B cell (primary cell): Measurements from ENCODE around the gene SLC2A9. TPM values are rescaled to one million over a fixed set of nuclear protein-coding genes. Genes with fewer than 3 reads are reported as not detected.

Source experiments
- ATAC-seq: fragments of 200-7000 bp; cut with Tn5 transposase; one replicate; pipeline ENCODE4 v1.10.0; 2021; ENCODE audit warnings: low read depth, mild to moderate bottlenecking, moderate number of reproducible peaks, moderate library complexity
- CTCF ChIA-PET: fragments of 350-600 bp; sonication (Branson Sonifier 250); formaldehyde crosslinking; loops from one replicate; lab custom pipeline; 2021; ENCODE audit warnings: antibody characterized with exemption, inconsistent platforms; lab: Charles Lee
- POLR2A ChIA-PET: fragments of 350-600 bp; sonication (Branson Sonifier 250); formaldehyde crosslinking; loops from one replicate; lab custom pipeline; 2021; ENCODE audit warnings: antibody characterized with exemption; lab: Charles Lee
- DNase-seq: peaks from one replicate; pipeline ENCODE4 v3.0.0; 2013
- H2AFZ ChIP-seq: 2 replicates; pipeline ENCODE4 v1.6.1; 2012; ENCODE audit warnings: mild to moderate bottlenecking, low read depth, low read length; ENCODE audit not compliant: insufficient read depth, poor library complexity, severe bottlenecking
- H3K27ac ChIP-seq, 2 donors: 1 replicate in 1 of 2; 2 replicates in 1 of 2; pipeline ENCODE4 v1.5.1; 2012 to 2013; ENCODE audit warnings: low read length in 2 of 2, mild to moderate bottlenecking in 2 of 2, moderate library complexity in 1 of 2
- H3K27me3 ChIP-seq, 4 experiments: fragments of 200-600 bp in 1 of 4; sonication (generic) in 1 of 4; replicated peaks in 1 of 4; 1 replicate in 2 of 4; 2 replicates in 2 of 4; pipeline versions ENCODE4 v1.6.1 to v1.7.0; 2013 to 2016; ENCODE audit warnings: low read length in 3 of 4, mild to moderate bottlenecking in 2 of 4, mixed read lengths in 1 of 4, moderate library complexity in 1 of 4; ENCODE audit not compliant: insufficient read depth in 4 of 4, control insufficient read depth in 3 of 4; ENCODE audit errors: control extremely low read depth in 1 of 4
- H3K36me3 ChIP-seq, 2 experiments: replicated peaks in 1 of 2; 1 replicate in 1 of 2; 2 replicates in 1 of 2; pipeline versions ENCODE4 v1.6.1 to v1.7.1; 2013; ENCODE audit warnings: low read length in 1 of 2; ENCODE audit not compliant: insufficient read depth in 2 of 2, control insufficient read depth in 1 of 2; ENCODE audit errors: control extremely low read depth in 1 of 2, extremely low read depth in 1 of 2
- H3K4me1 ChIP-seq, 2 donors: fragments of 200-600 bp in 1 of 2; sonication (generic) in 1 of 2; 1 replicate in 1 of 2; 2 replicates in 1 of 2; pipeline versions ENCODE4 v1.5.1 to v1.6.1; 2013 to 2017; ENCODE audit warnings: low read length in 2 of 2; ENCODE audit not compliant: control insufficient read depth in 2 of 2, insufficient read depth in 2 of 2
- H3K4me2 ChIP-seq: replicated peaks from 2 replicates; pipeline ENCODE3; 2012; ENCODE audit warnings: mild to moderate bottlenecking, low read depth, low read length; ENCODE audit not compliant: poor library complexity, severe bottlenecking
- H3K4me3 ChIP-seq, 5 experiments: fragments of 200-600 bp in 1 of 5; sonication (generic) in 1 of 5; 1 replicate in 3 of 5; 2 replicates in 2 of 5; pipeline versions ENCODE4 v1.5.1 to v1.7.0; 2011 to 2016; ENCODE audit warnings: low read length in 4 of 5, mild to moderate bottlenecking in 4 of 5, low read depth in 2 of 5, control low read depth in 1 of 5, moderate library complexity in 1 of 5; ENCODE audit not compliant: insufficient read depth in 1 of 5; ENCODE audit errors: control extremely low read depth in 1 of 5, extremely low read depth in 1 of 5
- H3K79me2 ChIP-seq: fragments of 200-600 bp; sonication (generic); one replicate; pipeline ENCODE4 v1.6.0; 2016; ENCODE audit warnings: low read length; ENCODE audit not compliant: control insufficient read depth, insufficient read depth
- H3K9ac ChIP-seq: fragments of 200-600 bp; sonication (generic); 2 replicates; pipeline ENCODE4 v1.6.1; 2017; ENCODE audit warnings: mild to moderate bottlenecking, low read length, moderate library complexity
- H3K9me3 ChIP-seq, 3 donors: one replicate each; pipeline versions ENCODE4 v1.6.1 to v1.7.1; 2013; ENCODE audit warnings: low read length in 2 of 3; ENCODE audit not compliant: control insufficient read depth in 2 of 3, insufficient read depth in 1 of 3; ENCODE audit errors: control extremely low read depth in 1 of 3
- H4K20me1 ChIP-seq: 2 replicates; pipeline ENCODE4 v1.6.0; 2012; ENCODE audit warnings: mild to moderate bottlenecking, low read length; ENCODE audit not compliant: insufficient read depth, control insufficient read depth, poor library complexity, severe bottlenecking
- H3K27ac Mint-ChIP-seq: one replicate; pipeline ENCODE4 v1.8.0; 2021; ENCODE audit warnings: mixed read lengths
- H3K27me3 Mint-ChIP-seq: one replicate; pipeline ENCODE4 v1.8.0; 2021; ENCODE audit warnings: mixed read lengths
- H3K4me1 Mint-ChIP-seq: one replicate; pipeline ENCODE4 v1.8.0; 2021; ENCODE audit warnings: mixed read lengths
- H3K4me3 Mint-ChIP-seq: one replicate; pipeline ENCODE4 v1.8.0; 2021; ENCODE audit warnings: mixed read lengths
- H3K9me3 Mint-ChIP-seq: one replicate; pipeline ENCODE4 v1.8.0; 2022; ENCODE audit warnings: mixed read lengths; ENCODE audit not compliant: insufficient read depth
- EZH2 ChIP-seq: IDR thresholded peaks from 2 replicates; pipeline ENCODE4 v1.6.1; 2012; ENCODE audit warnings: borderline replicate concordance, low read depth, mild to moderate bottlenecking, moderate library complexity, low read length; ENCODE audit not compliant: insufficient read depth, poor library complexity, severe bottlenecking
- WGBS: methylation state at CpG from one replicate; pipeline ENCODE4 v1.1.5; 2013; ENCODE audit warnings: missing lambda C conversion rate; ENCODE audit not compliant: insufficient coverage; 5-methylcytosine and 5-hydroxymethylcytosine counted together
- intact Hi-C: fragments of 100-400 bp; cut with micrococcal nuclease; formaldehyde crosslinking; loops from one replicate; pipeline ENCODE4 v1.10.0; 2022
- polyA plus RNA-seq: library from polyadenylated mRNA; depleted of rRNA; stranded (reverse); fragments of >200 nt; gene quantifications from 2 replicates; pipeline ENCODE4 v1.2.3, GENCODE V29; 2012
- total RNA-seq, 2 donors: library from RNA; stranded (reverse); fragments of 120-200 nt in 1 of 2; gene quantifications; 1 replicate in 1 of 2; 2 replicates in 1 of 2; pipeline versions ENCODE4 v1.2.3 to v1.2.4, GENCODE V29; 2013 to 2022
- TF ChIP-seq, protein P1 (sequence below): fragments of 200-600 bp; IDR thresholded peaks from one replicate; pipeline ENCODE4 v1.8.0; 2022; ENCODE audit warnings: antibody characterized with exemption, mild to moderate bottlenecking

SLC2A9 gene
- total and polyA plus RNA-seq, 2 donors (not counting 1 experiment from before 2014, with no cell fraction given) = 0.89 to 2.1 TPM

DNA sequence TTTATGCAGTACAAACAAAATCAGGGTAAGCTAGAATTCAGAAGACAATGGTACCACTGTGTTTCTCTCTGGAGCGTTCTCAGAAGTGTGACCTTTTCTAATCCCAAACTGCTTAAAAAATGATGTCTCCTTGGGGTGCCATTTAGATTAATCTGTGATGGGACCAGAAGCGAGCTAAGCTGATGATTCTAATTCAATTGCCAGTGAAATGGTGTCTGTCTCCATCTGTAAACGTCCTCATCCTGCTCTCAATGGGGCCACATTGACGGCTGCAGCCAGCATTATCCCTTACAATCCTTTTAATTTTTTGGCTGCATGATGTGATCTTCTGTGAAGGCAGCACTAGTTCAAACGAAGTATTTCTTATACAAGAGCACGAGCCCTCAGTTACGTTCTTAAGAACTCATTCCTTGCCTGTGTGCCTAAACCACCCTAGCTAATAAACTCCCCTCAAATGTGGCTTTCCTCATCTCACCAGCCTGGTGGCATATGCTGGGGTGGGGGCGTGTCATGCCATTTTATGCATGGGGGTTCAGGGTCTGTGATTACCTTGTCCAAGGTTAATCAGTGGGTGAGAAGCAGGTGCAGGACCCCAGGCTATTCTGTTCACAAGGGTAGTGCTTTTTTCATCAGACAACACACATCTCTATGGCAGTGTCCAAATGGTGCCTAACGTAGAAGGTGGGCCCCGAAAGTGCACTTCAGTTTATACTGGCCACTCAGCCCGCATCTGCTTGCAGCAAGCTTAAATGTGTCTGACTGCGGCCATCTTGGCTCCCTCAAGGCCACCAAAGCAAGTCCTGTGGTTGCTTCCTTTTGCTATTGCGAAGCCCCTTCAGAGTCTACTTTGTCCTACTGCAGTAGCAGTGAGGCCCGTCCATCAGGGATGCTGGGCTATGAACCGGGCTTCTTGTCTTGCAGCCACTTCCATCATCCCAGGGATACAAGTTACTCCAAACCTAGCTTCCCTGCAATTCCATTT, 45.7 kb upstream of the SLC2A9 start:
- Histone ChIP-seq H4K20me1 (no peaks in the 10 kb centered on the region), H3K79me2 (no peaks in the 10 kb centered on the region), H3K9ac (no peak overlapping the region), H3K4me2 (no peak overlapping the region), H3K36me3 (peaks cover 0 to 26% of the 10 kb centered on the region in 2 experiments), H3K9me3 (no peaks in the 10 kb centered on the region), H2AFZ (no peak overlapping the region), H3K27ac (no peak overlapping the region), H3K4me1 (no peaks in the 10 kb centered on the region), H3K4me3 (no peak overlapping the region), H3K27me3 (no peaks in the 10 kb centered on the region)
- H3K27ac Mint-ChIP-seq = no peak overlapping the region
- 96% methylated on average over 10 of the region's 15 CpGs for WGBS
- intact Hi-C loops = no loop called here
- H3K9me3 Mint-ChIP-seq = no peaks in the 10 kb centered on the region
- POLR2A ChIA-PET = interaction anchor here (0.5 kb wide), 1 partner anchor 350 kb away, joined by 5 read pairs; no protein-coding TSS in a partner anchor
- no peak for ATAC-seq
- no peak overlapping the region for H3K4me3 Mint-ChIP-seq
- no peaks in the 10 kb centered on the region for H3K4me1 Mint-ChIP-seq
- CTCF ChIA-PET = no interaction called here
- no peaks in the 10 kb centered on the region for H3K27me3 Mint-ChIP-seq
- no peak for TF ChIP-seq EZH2
- TF ChIP-seq, protein P1, sequence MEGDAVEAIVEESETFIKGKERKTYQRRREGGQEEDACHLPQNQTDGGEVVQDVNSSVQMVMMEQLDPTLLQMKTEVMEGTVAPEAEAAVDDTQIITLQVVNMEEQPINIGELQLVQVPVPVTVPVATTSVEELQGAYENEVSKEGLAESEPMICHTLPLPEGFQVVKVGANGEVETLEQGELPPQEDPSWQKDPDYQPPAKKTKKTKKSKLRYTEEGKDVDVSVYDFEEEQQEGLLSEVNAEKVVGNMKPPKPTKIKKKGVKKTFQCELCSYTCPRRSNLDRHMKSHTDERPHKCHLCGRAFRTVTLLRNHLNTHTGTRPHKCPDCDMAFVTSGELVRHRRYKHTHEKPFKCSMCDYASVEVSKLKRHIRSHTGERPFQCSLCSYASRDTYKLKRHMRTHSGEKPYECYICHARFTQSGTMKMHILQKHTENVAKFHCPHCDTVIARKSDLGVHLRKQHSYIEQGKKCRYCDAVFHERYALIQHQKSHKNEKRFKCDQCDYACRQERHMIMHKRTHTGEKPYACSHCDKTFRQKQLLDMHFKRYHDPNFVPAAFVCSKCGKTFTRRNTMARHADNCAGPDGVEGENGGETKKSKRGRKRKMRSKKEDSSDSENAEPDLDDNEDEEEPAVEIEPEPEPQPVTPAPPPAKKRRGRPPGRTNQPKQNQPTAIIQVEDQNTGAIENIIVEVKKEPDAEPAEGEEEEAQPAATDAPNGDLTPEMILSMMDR = no peak
- DNase-seq = no peak

DNA sequence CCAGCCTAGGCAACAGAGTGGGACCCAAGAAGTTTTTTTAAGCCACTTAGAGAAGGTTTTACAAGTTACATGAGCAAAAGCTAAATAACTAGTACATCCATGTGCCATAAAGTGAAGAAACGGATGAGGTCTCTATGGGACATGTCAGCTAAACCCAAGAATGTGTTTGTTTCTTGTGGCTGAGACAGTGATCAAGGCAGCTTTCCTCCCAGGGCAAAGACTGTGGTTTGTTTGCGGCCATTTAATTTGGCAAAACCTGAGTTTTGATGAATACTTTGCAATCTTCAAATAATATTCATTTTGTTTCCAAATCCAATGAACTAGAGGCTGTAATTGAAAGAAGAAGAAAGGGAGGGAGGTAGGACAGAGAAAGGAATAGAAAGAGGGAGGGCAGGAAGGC, 44.9 kb upstream of the SLC2A9 start:
- Histone ChIP-seq H3K4me2 (no peak overlapping the region), H2AFZ (no peak overlapping the region), H3K36me3 (peaks cover 0 to 26% of the 10 kb centered on the region in 2 experiments), H3K79me2 (no peaks in the 10 kb centered on the region), H3K9ac (no peak overlapping the region), H3K4me3 (no peak overlapping the region), H3K4me1 (no peaks in the 10 kb centered on the region), H3K9me3 (no peaks in the 10 kb centered on the region), H3K27ac (no peak overlapping the region), H4K20me1 (no peaks in the 10 kb centered on the region), H3K27me3 (no peaks in the 10 kb centered on the region)
- DNase-seq = no peak
- Mint-ChIP-seq H3K4me3 (no peak overlapping the region), H3K9me3 (no peaks in the 10 kb centered on the region), H3K27me3 (no peaks in the 10 kb centered on the region), H3K4me1 (no peaks in the 10 kb centered on the region), H3K27ac (no peak overlapping the region)
- no peak for ATAC-seq
- intact Hi-C loops = no loop called here
- POLR2A ChIA-PET = no interaction called here
- no CpG with 5 or more reads among the region's 2 CpGs for WGBS
- CTCF ChIA-PET = no interaction called here
- TF ChIP-seq EZH2 = no peak
- TF ChIP-seq, protein P1 = no peak
